Activated T-cell treated with anti-CD3 and anti-CD28 coated beads, Interleukin-2, amount 50 U/mL, for 4 hours (primary cell): Measurements from ENCODE around the gene CLEC1B. TPM values are rescaled to one million over a fixed set of nuclear protein-coding genes. Genes with fewer than 3 reads are reported as not detected.
"Not testable (repeated sequence)": the region's sequence is repeated elsewhere in the genome, so short reads cannot be mapped to it uniquely, and the experiment has no call there.

ENCODE experiments used
- ATAC-seq, 2 donors: fragments of 200-7000 bp; cut with Tn5 transposase; one replicate each; pipeline ENCODE4 v1.10.0; 2021
- DNase-seq: peaks from one replicate; pipeline ENCODE4 v3.0.0-alpha.2; 2020
- H3K27me3 Mint-ChIP-seq: one replicate; pipeline ENCODE4 v1.8.0; 2021; ENCODE audit warnings: low read depth, mixed read lengths
- H3K36me3 Mint-ChIP-seq: one replicate; pipeline ENCODE4 v1.8.0; 2022; ENCODE audit warnings: mixed read lengths; ENCODE audit not compliant: insufficient read depth
- H3K4me1 Mint-ChIP-seq: one replicate; pipeline ENCODE4 v1.8.0; 2021; ENCODE audit warnings: low read depth, mixed read lengths
- H3K4me3 Mint-ChIP-seq: one replicate; pipeline ENCODE4 v1.8.0; 2021; ENCODE audit warnings: mild to moderate bottlenecking, moderate library complexity, mixed read lengths
- H3K9me3 Mint-ChIP-seq: one replicate; pipeline ENCODE4 v1.8.0; 2021; ENCODE audit warnings: mixed read lengths
- total RNA-seq, 3 donors: library from RNA; stranded (reverse); gene quantifications; one replicate each; pipeline ENCODE4 v1.2.1, GENCODE V29; 2021

The CLEC1B gene
- total RNA-seq, result not detected

DNA sequence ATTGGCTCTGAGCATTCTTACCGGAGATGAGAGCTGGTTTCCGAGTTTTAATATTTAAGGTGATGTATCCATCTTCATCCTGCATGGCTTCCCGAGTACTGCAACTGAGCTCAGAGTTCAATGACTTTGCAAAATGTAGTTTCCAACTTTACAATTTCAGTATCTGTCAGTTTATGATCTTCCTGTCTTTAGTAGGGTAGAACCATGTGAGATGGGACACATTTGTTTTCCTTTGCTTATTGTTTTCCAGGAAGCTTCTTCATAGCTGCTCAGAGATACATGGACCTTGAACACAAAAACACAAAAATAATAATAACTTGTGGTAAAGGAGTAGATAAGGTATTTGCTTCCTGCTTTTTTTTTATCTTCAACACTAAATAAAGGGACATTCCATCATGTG is at the start of gene CLEC1B:
Gene CLEC1B, minus strand, starts transcription at position 106 of the 400 bp plus-strand sequence. Its CDS starts 21 bp downstream, at position 85.
- Mint-ChIP-seq H3K36me3 (no peaks in the 10 kb centered on the region), H3K27me3 (peaks cover under 1% of the 10 kb centered on the region)
- ATAC-seq, result no peak

DNA sequence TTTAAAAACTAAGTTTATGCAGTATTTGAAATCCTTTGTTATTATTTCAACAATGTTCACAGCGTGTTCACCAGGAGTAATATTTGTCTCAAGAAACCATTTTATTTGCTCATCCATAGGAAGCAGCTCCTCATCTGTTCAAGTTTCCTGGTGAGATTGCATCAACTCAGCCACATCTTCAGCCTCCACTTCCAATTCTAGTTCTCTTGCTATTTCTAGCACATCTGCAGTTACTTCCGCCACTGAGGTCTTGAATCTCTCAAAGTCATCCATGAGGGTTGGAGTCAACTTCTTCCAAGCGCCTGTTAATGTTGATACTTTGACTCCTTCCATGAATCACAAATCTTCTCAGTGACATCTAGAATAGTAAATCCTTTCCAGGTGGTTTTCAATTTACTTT is 49.6 kb upstream of the CLEC1B start:
- no peak overlapping the region for H3K4me3 Mint-ChIP-seq
- no peak for ATAC-seq
- H3K4me1 Mint-ChIP-seq, result peaks cover 7% of the 10 kb centered on the region
- DNase-seq, result no peak
- no peaks in the 10 kb centered on the region for H3K9me3 Mint-ChIP-seq
- peaks cover 40% of the 10 kb centered on the region for H3K27me3 Mint-ChIP-seq
- H3K36me3 Mint-ChIP-seq, result no peaks in the 10 kb centered on the region

More for the DNA sequence above, at the start of gene CLEC1B:
- Mint-ChIP-seq H3K4me3 (no peak within 1 kb of the TSS), H3K4me1 (no peaks in the 10 kb centered on the region), H3K9me3 (no peaks in the 10 kb centered on the region)
- no peak for DNase-seq

DNA sequence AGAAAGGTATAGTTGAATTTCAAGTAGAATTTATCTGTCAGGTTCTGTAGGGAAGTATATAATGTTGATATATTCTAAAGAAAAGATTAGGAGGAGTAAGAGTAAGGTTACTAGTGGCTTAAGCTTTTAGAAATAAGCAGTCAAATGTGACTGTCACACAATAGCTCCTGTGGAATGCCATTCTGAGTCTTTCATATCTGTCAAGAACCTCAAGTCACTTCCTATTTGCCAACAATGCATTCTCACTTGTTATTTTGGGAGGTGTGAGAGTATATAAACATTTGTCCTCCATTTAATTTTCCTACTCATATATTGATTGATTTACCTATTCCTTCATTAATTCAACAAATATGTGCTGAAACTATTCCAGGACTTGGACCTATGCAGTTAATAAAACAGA is 43.2 kb upstream of the CLEC1B start:
- Mint-ChIP-seq H3K36me3 (no peaks in the 10 kb centered on the region), H3K4me3 (no peak overlapping the region)
- DNase-seq, result no peak

DNA sequence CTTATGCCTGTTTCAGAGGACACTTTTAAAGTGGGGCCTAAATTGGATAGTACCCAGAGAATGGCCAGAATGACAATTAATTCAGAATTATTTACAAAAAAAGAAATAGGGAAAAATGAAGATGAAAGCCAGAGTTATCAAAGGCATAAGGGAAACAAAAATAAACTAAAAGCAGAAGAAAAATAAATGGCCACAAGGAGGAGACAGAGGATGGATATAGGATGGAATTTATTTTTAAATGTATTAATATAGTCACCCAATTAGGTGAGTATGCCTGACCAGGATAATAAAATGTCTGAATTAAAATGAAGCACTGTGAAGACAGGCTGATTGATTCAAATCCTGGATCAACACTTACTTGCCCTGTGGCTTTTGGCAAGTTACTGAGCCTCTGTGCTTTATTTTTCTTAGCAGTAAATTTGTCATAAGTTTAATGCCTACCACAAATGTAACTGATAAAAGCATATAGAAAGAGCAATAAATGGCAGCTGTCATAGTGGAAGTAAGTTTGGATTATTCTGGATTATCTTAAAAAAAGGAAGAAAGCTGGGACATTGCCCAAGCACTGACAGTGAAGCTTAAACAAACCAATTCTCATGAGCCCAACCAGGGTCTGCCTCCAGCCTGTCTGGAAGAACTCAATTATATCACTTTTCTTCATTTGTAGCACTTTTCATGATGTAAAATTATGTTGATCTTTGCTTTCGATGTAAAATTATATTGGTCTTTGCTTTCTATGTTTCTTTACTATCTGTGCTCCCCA is 35.0 kb upstream of the CLEC1B start:
- H3K4me1 Mint-ChIP-seq, result no peaks in the 10 kb centered on the region
- H3K9me3 Mint-ChIP-seq, result no peaks in the 10 kb centered on the region
- H3K4me3 Mint-ChIP-seq, result no peak overlapping the region
- DNase-seq, result no peak
- no peak for ATAC-seq
- no peaks in the 10 kb centered on the region for H3K27me3 Mint-ChIP-seq
- H3K36me3 Mint-ChIP-seq, result no peaks in the 10 kb centered on the region

More for the DNA sequence above, 43.2 kb upstream of the CLEC1B start:
- no peaks in the 10 kb centered on the region for H3K4me1 Mint-ChIP-seq
- no peaks in the 10 kb centered on the region for H3K9me3 Mint-ChIP-seq
- H3K27me3 Mint-ChIP-seq, result peaks cover 29% of the 10 kb centered on the region
- ATAC-seq, result no peak

DNA sequence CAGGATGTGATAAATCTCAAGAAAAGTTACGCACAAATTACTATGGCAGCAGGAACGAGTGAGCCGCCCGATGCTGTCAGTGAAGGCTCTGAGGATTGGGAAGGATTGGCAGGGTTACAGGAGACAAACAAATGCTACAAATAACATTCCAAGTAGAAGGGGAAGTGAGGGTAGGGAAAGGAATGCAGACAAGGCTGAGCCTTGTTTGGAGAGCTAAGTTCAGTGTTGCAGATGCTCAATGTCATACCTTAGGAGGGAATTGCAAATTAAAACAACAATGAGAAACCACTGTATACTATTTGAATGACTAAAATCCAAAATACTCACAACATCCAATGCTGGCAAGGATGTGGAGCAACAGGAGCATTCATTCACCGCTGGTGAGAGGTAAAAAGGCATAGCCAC is 32.9 kb upstream of the CLEC1B start:
- Mint-ChIP-seq H3K27me3 (no peaks in the 10 kb centered on the region), H3K4me3 (no peak overlapping the region), H3K9me3 (no peaks in the 10 kb centered on the region), H3K36me3 (no peaks in the 10 kb centered on the region), H3K4me1 (no peaks in the 10 kb centered on the region)
- no peak for DNase-seq
- ATAC-seq, result no peak

DNA sequence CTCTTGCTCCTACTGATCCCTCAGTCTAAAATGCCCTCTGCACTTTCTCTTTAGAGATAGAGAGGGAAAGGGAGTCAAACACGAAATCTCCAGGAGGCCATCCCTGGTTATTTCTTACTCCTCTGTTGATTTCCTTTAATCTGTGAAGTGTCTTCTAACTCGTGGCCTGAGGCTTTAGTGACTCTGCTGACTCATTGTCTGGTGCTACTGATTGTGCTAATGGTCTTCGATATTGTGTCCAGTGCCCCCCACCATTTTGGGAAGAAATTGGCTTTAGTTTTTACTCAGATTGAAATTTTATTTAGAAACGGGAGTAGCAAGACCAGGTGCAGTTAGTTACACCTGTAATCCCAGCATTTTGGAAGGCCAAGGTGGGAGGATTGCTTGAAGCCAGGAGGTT is 32.4 kb upstream of the CLEC1B start:
- no peaks in the 10 kb centered on the region for H3K4me1 Mint-ChIP-seq

DNA sequence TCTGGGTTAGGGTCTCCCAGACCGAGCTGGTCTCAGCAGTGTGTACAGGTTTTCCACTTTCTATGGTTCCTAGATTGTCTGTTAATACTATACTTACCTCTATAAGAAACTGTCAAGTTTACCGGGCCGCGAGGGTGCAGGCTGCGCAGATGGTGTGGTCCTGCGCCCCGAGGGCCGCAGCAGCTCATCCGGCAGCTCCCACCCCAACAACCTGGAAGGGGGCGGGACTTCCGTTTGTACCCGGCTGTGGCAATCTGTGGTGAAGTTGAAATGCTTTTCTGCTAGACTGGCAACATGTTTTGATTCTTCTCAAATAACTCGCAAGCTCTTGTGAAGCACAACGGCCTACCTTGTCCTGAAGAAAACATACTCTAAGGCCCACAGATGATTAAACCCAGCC is 31.5 kb upstream of the CLEC1B start, which contains the start of gene CLEC9A:
Gene CLEC9A, plus strand, starts transcription at position 237 of the 400 bp plus-strand sequence. CDS start 22,006 bp downstream, outside the sequence.
- no peaks in the 10 kb centered on the region for H3K36me3 Mint-ChIP-seq
- H3K27me3 Mint-ChIP-seq, result no peaks in the 10 kb centered on the region
- no peak within 1 kb of the TSS for H3K4me3 Mint-ChIP-seq
- no peaks in the 10 kb centered on the region for H3K4me1 Mint-ChIP-seq
- H3K9me3 Mint-ChIP-seq, result no peaks in the 10 kb centered on the region
- ATAC-seq (no peak), DNase-seq (no peak)

More for the DNA sequence above, 32.4 kb upstream of the CLEC1B start:
- Mint-ChIP-seq H3K27me3 (no peaks in the 10 kb centered on the region), H3K9me3 (no peaks in the 10 kb centered on the region), H3K36me3 (no peaks in the 10 kb centered on the region), H3K4me3 (no peak overlapping the region)
- no peak for DNase-seq
- no peak for ATAC-seq

DNA sequence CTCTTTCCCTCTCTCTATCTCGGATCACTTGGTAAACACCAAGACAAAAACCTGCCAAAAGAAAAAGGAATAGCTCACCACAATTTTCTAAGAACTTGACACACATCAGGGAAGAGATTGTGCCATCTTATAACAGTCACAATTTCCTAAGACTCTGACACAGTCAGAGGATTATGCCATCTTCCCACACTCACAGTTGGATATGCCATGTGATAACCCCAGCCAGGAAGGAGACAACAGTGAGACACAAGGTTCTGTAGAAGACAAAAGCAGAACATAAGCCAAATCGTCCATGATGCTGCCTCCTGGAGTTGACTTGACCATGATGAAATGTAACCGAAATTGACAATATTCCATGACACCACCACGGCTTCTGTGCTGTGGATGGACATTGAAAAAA is 28.8 kb upstream of the CLEC1B start:
- no peak overlapping the region for H3K4me3 Mint-ChIP-seq

DNA sequence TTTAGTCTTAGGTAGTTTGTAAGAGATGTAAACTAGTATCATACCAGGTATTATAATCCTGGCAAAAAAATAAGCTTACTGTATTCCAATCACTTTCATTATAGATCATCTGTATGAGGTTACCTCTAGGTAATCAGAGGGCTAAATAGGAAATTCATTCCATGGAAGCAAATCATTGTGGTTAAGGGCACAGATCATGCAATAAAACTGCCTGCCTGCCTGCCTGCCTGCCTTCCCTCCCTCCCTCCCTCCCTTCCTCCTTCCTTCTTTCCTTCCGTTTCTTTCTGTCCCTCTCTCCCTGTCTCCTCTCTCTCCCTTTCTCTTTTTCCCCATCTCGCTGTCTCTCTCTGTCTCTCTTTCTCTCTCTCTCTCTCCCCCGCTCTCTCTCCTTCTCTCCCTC is 28.4 kb upstream of the CLEC1B start:
- Mint-ChIP-seq H3K4me3 (no peak overlapping the region), H3K4me1 (no peaks in the 10 kb centered on the region), H3K36me3 (no peaks in the 10 kb centered on the region), H3K9me3 (no peaks in the 10 kb centered on the region), H3K27me3 (no peaks in the 10 kb centered on the region)
- no peak for ATAC-seq
- DNase-seq, result no peak

More for the DNA sequence above, 28.8 kb upstream of the CLEC1B start:
- Mint-ChIP-seq H3K9me3 (no peaks in the 10 kb centered on the region), H3K4me1 (no peaks in the 10 kb centered on the region), H3K27me3 (no peaks in the 10 kb centered on the region), H3K36me3 (no peaks in the 10 kb centered on the region)
- DNase-seq (no peak), ATAC-seq (no peak)

DNA sequence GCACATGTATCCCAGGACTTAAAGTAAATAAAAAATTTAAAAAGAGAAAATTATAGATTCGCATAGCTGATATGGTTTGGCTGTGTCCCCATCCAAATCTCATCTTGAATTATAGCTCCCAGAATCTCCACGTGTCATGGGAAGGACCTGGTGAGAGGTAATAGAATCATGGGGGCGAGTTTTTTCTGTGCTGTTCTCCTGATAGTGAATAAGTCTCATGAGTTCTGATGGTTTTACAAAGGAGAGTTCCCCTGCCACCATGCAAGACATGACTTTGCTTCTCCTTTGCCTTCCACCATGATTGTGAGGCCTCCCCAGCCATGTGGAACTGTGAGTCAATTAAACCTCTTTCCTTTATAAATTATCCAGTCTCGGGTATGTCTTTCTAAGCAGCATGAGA is 27.7 kb upstream of the CLEC1B start:
- DNase-seq, H3K36me3 Mint-ChIP-seq, H3K27me3 Mint-ChIP-seq, H3K9me3 Mint-ChIP-seq, H3K4me1 Mint-ChIP-seq, ATAC-seq, H3K4me3 Mint-ChIP-seq: not testable (repeated sequence)

DNA sequence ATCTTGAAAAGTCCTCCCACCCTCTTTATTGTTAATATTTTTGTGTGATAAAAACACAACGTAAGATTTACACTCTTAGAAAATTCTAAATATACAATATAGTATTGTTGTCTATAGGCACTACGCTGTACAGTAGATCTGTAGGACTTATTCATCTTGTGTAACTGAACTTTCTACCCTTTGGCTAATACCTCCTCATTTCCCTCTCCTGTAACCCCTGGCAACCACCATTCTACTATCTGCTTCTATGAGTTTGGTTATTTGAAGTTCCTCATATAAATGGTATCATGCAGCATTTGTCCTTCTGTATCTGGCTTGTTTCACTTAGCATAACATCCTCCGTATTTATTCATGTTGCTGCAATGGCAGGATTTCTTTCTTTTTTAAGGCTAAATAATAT is 26.3 kb upstream of the CLEC1B start:
- H3K4me1 Mint-ChIP-seq, result no peaks in the 10 kb centered on the region
- ATAC-seq (no peak), DNase-seq (no peak)
- H3K27me3 Mint-ChIP-seq, result peaks cover 3% of the 10 kb centered on the region
- H3K4me3 Mint-ChIP-seq, result no peak overlapping the region
- no peaks in the 10 kb centered on the region for H3K36me3 Mint-ChIP-seq
- H3K9me3 Mint-ChIP-seq, result no peaks in the 10 kb centered on the region

DNA sequence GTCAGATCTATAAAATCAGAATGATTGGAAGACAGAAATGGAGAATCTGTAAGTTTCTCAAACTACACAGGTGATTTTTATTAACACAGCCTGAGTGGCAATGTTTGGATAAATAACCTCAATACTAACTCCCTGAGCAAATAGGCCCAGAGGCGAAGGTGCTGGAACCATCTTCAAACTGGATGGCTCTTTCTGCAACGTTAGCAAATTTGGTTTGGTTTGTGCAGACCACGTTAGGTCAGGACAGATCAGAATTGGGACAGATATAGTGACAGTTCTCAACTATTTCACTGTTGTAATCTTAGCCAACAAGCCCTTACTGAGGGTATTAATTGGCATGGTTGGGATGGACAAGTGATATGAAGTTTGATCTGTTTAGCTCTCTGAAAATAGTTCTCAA is 22.4 kb upstream of the CLEC1B start:
- DNase-seq (no peak), ATAC-seq (no peak)
- no peak overlapping the region for H3K4me3 Mint-ChIP-seq
- no peaks in the 10 kb centered on the region for H3K9me3 Mint-ChIP-seq
- H3K27me3 Mint-ChIP-seq, result peaks cover 5% of the 10 kb centered on the region
- H3K36me3 Mint-ChIP-seq, result no peaks in the 10 kb centered on the region
- H3K4me1 Mint-ChIP-seq, result no peaks in the 10 kb centered on the region

DNA sequence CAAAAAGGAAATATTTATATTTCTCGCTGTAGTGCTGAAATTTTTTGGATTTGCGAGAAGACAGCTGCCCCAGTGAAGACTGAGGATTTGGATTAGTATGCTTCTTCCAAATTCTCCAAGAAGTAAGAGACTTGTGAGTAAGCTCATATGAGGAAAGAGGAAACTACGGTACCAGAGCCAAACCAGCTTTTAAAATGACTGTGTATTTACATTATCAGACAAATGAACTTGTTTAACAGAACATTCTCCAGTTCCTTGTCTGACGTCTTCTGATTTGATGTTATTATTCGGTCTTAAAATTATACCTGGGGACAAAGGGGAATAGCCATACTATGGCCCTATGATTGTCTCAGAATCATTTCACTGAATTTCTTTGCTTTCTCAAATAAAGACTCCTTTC is 19.5 kb upstream of the CLEC1B start:
- H3K9me3 Mint-ChIP-seq, result no peaks in the 10 kb centered on the region
- no peak overlapping the region for H3K4me3 Mint-ChIP-seq
- no peaks in the 10 kb centered on the region for H3K36me3 Mint-ChIP-seq
- ATAC-seq (no peak), DNase-seq (no peak)
- H3K27me3 Mint-ChIP-seq, result peaks cover 16% of the 10 kb centered on the region
- H3K4me1 Mint-ChIP-seq, result no peaks in the 10 kb centered on the region

DNA sequence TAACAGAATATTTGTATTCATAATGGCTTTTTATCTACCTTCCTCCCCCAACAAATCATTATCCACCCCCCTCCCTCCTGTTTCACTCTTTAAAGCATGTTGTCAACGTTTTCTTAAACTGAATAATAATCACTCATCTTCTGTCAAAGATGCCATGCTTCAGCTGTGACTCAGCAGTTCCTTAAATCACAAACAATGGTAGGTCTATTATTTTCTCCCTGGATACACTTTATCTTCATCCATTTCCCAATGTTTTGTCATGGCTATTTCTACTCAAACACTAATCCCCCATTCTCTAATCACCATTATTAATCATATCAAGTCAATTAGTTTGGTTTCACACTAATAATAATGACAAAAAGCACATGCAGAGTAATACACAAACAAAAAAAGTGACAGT is 18.0 kb upstream of the CLEC1B start:
- Mint-ChIP-seq H3K27me3 (peaks cover 21% of the 10 kb centered on the region), H3K4me1 (no peaks in the 10 kb centered on the region), H3K4me3 (no peak overlapping the region), H3K9me3 (no peaks in the 10 kb centered on the region), H3K36me3 (no peaks in the 10 kb centered on the region)
- DNase-seq (no peak), ATAC-seq (no peak)

DNA sequence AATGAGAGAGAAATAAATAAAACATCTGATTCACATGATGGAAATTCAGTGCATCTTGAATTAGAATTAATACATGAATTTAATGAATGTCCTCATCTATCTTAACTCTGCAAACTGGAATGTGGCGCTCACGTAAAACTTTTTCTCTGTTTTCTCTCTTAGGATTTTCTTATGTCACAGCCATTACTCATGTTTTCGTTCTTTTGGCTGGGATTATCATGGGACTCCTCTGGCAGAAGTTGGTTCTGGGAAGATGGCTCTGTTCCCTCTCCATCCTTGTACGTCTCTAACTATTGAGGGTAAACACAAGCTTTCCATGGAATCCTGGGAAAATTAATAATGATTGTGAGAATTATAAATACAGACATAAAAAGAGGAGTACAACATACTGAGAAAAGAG is 16.5 kb upstream of the CLEC1B start:
- ATAC-seq, result no peak
- H3K27me3 Mint-ChIP-seq, result peaks cover 27% of the 10 kb centered on the region
- no peak for DNase-seq
- H3K36me3 Mint-ChIP-seq, result no peaks in the 10 kb centered on the region
- no peaks in the 10 kb centered on the region for H3K9me3 Mint-ChIP-seq
- no peaks in the 10 kb centered on the region for H3K4me1 Mint-ChIP-seq
- no peak overlapping the region for H3K4me3 Mint-ChIP-seq
